H1 (cell line): ENCODE results near the gene HSPA1L. TPM values are rescaled to one million over a fixed set of nuclear protein-coding genes. Genes with fewer than 3 reads are reported as not detected.
"Not testable (repeated sequence)": the region's sequence is repeated elsewhere in the genome, so short reads cannot be mapped to it uniquely, and the experiment has no call there.

Experiments
- CTCF ChIA-PET: fragments of 300-600 bp; sonication (Branson Sonifier 250); formaldehyde crosslinking; loops from one replicate; lab custom pipeline; 2021; ENCODE audit not compliant: partially characterized antibody; lab: Charles Lee
- POLR2A ChIA-PET: fragments of 300-600 bp; sonication (Branson Sonifier 250); formaldehyde crosslinking; loops from one replicate; lab custom pipeline; 2021; ENCODE audit warnings: inconsistent platforms; ENCODE audit not compliant: partially characterized antibody; lab: Charles Lee
- DNase-seq, 2 experiments: peaks; one replicate each; pipeline versions ENCODE4 v3.0.0 to v3.0.0-alpha.2; 2010 to 2022; ENCODE audit warnings: low spot score in 2 of 2, low read depth in 1 of 2, mixed read lengths in 1 of 2
- FAIRE-seq: peaks from 2 replicates; lab custom pipeline; 2011; peaks lifted over from hg19 to GRCh38; lab: Jason Lieb, UNC
- H2AFZ ChIP-seq: 2 replicates; pipeline ENCODE4 v1.8.1; 2012; ENCODE audit warnings: low read length, inconsistent platforms
- H2AK5ac ChIP-seq: 2 replicates; pipeline ENCODE4 v1.6.1; 2013; ENCODE audit warnings: low read depth, low read length
- H2BK120ac ChIP-seq: replicated peaks from 2 replicates; pipeline ENCODE3; 2013; ENCODE audit warnings: low read depth, low read length, inconsistent platforms
- H2BK12ac ChIP-seq: 2 replicates; pipeline ENCODE4 v1.6.1; 2013; ENCODE audit warnings: low read depth, low read length
- H2BK15ac ChIP-seq: 2 replicates; pipeline ENCODE4 v1.6.1; 2013; ENCODE audit warnings: low read length
- H2BK20ac ChIP-seq: 2 replicates; pipeline ENCODE4 v1.6.1; 2013; ENCODE audit warnings: low read length
- H2BK5ac ChIP-seq: 2 replicates; pipeline ENCODE4 v1.6.1; 2013; ENCODE audit warnings: low read depth, low read length
- H3K14ac ChIP-seq: 2 replicates; pipeline ENCODE4 v1.6.1; 2013; ENCODE audit warnings: inconsistent platforms; ENCODE audit not compliant: insufficient read length
- H3K18ac ChIP-seq: 2 replicates; pipeline ENCODE4 v1.6.1; 2013; ENCODE audit warnings: low read length; ENCODE audit errors: extremely low read depth
- H3K23ac ChIP-seq: 2 replicates; pipeline ENCODE4 v1.6.1; 2013; ENCODE audit warnings: inconsistent platforms; ENCODE audit not compliant: insufficient read length
- H3K23me2 ChIP-seq: 2 replicates; pipeline ENCODE4 v1.6.1; 2013; ENCODE audit warnings: low read depth, low read length
- H3K27ac ChIP-seq: 2 replicates; pipeline ENCODE4 v1.6.1; 2011; ENCODE audit warnings: low read depth, low read length, inconsistent platforms
- H3K27me3 ChIP-seq, 4 experiments: replicated peaks in 1 of 4; 1 replicate in 1 of 4; 2 replicates in 3 of 4; pipeline versions ENCODE4 v1.6.1 to v1.8.1; 2011 to 2013; ENCODE audit warnings: low read length in 3 of 4, mild to moderate bottlenecking in 3 of 4, inconsistent platforms in 2 of 4, mixed read lengths in 2 of 4, moderate library complexity in 1 of 4; ENCODE audit not compliant: control insufficient read depth in 3 of 4, insufficient read depth in 3 of 4; ENCODE audit errors: extremely low read depth in 1 of 4
- H3K36me3 ChIP-seq, 4 experiments: 2 replicates each; pipeline versions ENCODE4 v1.6.1 to v1.8.1; 2011 to 2013; ENCODE audit warnings: mild to moderate bottlenecking in 4 of 4, low read length in 3 of 4, moderate library complexity in 2 of 4, control low read depth in 1 of 4, inconsistent platforms in 1 of 4; ENCODE audit not compliant: insufficient read depth in 4 of 4, control insufficient read depth in 2 of 4
- H3K4ac ChIP-seq: replicated peaks from 2 replicates; pipeline ENCODE3; 2013; ENCODE audit warnings: low read length, low read depth, mixed read lengths, inconsistent platforms; ENCODE audit not compliant: insufficient read length
- H3K4me1 ChIP-seq, 4 experiments: replicated peaks in 1 of 4; 1 replicate in 1 of 4; 2 replicates in 3 of 4; pipeline versions ENCODE4 v1.6.1 to v1.8.1; 2011 to 2013; ENCODE audit warnings: low read length in 3 of 4, inconsistent platforms in 2 of 4, mixed read lengths in 1 of 4; ENCODE audit not compliant: insufficient read depth in 4 of 4, control insufficient read depth in 3 of 4
- H3K4me2 ChIP-seq, 2 experiments: 2 replicates each; pipeline versions ENCODE4 v1.6.1 to v1.8.1; 2011 to 2013; ENCODE audit warnings: low read depth in 2 of 2, low read length in 2 of 2, control low read depth in 1 of 2, inconsistent platforms in 1 of 2, mild to moderate bottlenecking in 1 of 2; ENCODE audit not compliant: insufficient read depth in 1 of 2
- H3K4me3 ChIP-seq, 4 experiments: fragments of 200-600, 300-600 bp in 1 of 4; sonication (generic), shearing (Covaris generic), sonication (Bioruptor Twin) in 1 of 4; 2 replicates each; pipeline versions ENCODE4 v1.5.1 to v1.8.1; 2011 to 2016; ENCODE audit warnings: low read length in 4 of 4, low read depth in 3 of 4, control low read depth in 2 of 4, inconsistent platforms in 2 of 4, mild to moderate bottlenecking in 2 of 4, mixed read lengths in 1 of 4, moderate library complexity in 1 of 4; ENCODE audit not compliant: insufficient read depth in 2 of 4; ENCODE audit errors: extremely low read depth in 1 of 4
- H3K56ac ChIP-seq: replicated peaks from 2 replicates; pipeline ENCODE3; 2013; ENCODE audit warnings: low read depth, mild to moderate bottlenecking, mixed read lengths, low read length, inconsistent platforms; ENCODE audit not compliant: insufficient read length
- H3K79me1 ChIP-seq: 2 replicates; pipeline ENCODE4 v1.6.1; 2013; ENCODE audit warnings: low read depth, low read length, control low read depth
- H3K79me2 ChIP-seq, 2 experiments: 2 replicates each; pipeline versions ENCODE4 v1.6.1 to v1.8.1; 2012 to 2013; ENCODE audit warnings: low read length in 2 of 2, mild to moderate bottlenecking in 2 of 2, inconsistent platforms in 1 of 2; ENCODE audit not compliant: insufficient read depth in 2 of 2, control insufficient read depth in 1 of 2
- H3K9ac ChIP-seq, 4 experiments: replicated peaks in 1 of 4; 1 replicate in 1 of 4; 2 replicates in 3 of 4; pipeline versions ENCODE4 v1.6.1 to v1.8.1; 2011 to 2013; ENCODE audit warnings: low read depth in 3 of 4, low read length in 3 of 4, control low read depth in 2 of 4, mild to moderate bottlenecking in 2 of 4, moderate library complexity in 2 of 4, inconsistent platforms in 1 of 4; ENCODE audit errors: extremely low read depth in 1 of 4
- H3K9me3 ChIP-seq, 2 experiments: 2 replicates each; pipeline versions ENCODE4 v1.6.1 to v1.8.1; 2012 to 2013; ENCODE audit warnings: mild to moderate bottlenecking in 2 of 2, moderate library complexity in 2 of 2, control low read depth in 1 of 2, inconsistent platforms in 1 of 2, low read depth in 1 of 2, low read length in 1 of 2, mixed read lengths in 1 of 2; ENCODE audit not compliant: insufficient read depth in 2 of 2
- H4K20me1 ChIP-seq, 2 experiments: replicated peaks in 1 of 2; 2 replicates each; pipeline versions ENCODE3 to v1.8.1; 2011 to 2013; ENCODE audit warnings: inconsistent platforms in 2 of 2, low read length in 2 of 2, mild to moderate bottlenecking in 1 of 2; ENCODE audit not compliant: insufficient read depth in 2 of 2, control insufficient read depth in 1 of 2
- H4K5ac ChIP-seq: 2 replicates; pipeline ENCODE4 v1.6.1; 2013; ENCODE audit warnings: low read length, low read depth, mixed read lengths, inconsistent platforms; ENCODE audit not compliant: insufficient read length
- H4K8ac ChIP-seq: 2 replicates; pipeline ENCODE4 v1.8.0; 2013; ENCODE audit warnings: mild to moderate bottlenecking, moderate library complexity, low read length, inconsistent platforms; ENCODE audit not compliant: insufficient read depth; ENCODE audit errors: extremely low read depth
- H4K91ac ChIP-seq: replicated peaks from 2 replicates; pipeline ENCODE3; 2013; ENCODE audit warnings: low read length, mixed read lengths, inconsistent platforms; ENCODE audit not compliant: insufficient read length
- WGBS, 2 experiments: shearing (Covaris generic) in 1 of 2; methylation state at CpG; one replicate each; pipeline versions ENCODE4 v1.1.6 to v1.1.7; 2013 to 2015; ENCODE audit warnings: low lambda C conversion rate in 2 of 2, mixed read lengths in 2 of 2, inconsistent platforms in 1 of 2, low coverage in 1 of 2, missing lambda C conversion rate in 1 of 2; ENCODE audit not compliant: insufficient replicate concordance in 2 of 2, insufficient coverage in 1 of 2, insufficient read length in 1 of 2; ENCODE audit errors: extremely low coverage in 1 of 2, missing lambda C conversion rate in 1 of 2; 5-methylcytosine and 5-hydroxymethylcytosine counted together
- polyA plus RNA-seq, 7 experiments: library from polyadenylated mRNA; depleted of rRNA in 3 of 7; stranded (reverse) in 5 of 7; unstranded in 2 of 7; fragments of >200 nt in 5 of 7; fragments of 200-250 nt in 2 of 7; gene quantifications; 1 replicate in 5 of 7; 2 replicates in 1 of 7; 4 replicates in 1 of 7; pipeline versions ENCODE4 v1.2.1 to v1.2.3, GENCODE V29; 2011 to 2013; ENCODE audit warnings: missing spikeins in 2 of 7, mixed read lengths in 2 of 7
- total RNA-seq: library from RNA; stranded (reverse); fragmentation: NEBNext Ultra II Directional; extraction: Animal tissue kit (Norgen Biotek cat#: 25700); gene quantifications from 2 replicates; pipeline ENCODE4 v1.2.1, GENCODE V29; 2021

The HSPA1L gene
- total and polyA plus RNA-seq, 2 of the 8 experiments (the other 6 are each of a cell fraction or from before 2014, with no cell fraction given) = 1.00 to 1.9 TPM

DNA sequence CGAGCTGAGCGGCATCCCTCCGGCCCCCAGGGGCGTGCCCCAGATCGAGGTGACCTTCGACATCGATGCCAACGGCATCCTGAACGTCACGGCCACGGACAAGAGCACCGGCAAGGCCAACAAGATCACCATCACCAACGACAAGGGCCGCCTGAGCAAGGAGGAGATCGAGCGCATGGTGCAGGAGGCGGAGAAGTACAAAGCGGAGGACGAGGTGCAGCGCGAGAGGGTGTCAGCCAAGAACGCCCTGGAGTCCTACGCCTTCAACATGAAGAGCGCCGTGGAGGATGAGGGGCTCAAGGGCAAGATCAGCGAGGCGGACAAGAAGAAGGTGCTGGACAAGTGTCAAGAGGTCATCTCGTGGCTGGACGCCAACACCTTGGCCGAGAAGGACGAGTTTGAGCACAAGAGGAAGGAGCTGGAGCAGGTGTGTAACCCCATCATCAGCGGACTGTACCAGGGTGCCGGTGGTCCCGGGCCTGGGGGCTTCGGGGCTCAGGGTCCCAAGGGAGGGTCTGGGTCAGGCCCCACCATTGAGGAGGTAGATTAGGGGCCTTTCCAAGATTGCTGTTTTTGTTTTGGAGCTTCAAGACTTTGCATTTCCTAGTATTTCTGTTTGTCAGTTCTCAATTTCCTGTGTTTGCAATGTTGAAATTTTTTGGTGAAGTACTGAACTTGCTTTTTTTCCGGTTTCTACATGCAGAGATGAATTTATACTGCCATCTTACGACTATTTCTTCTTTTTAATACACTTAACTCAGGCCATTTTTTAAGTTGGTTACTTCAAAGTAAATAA is 2.2 kb upstream of the HSPA1L start:
- H3K18ac ChIP-seq, H2BK15ac ChIP-seq, H3K9ac ChIP-seq, H2BK20ac ChIP-seq, H3K79me1 ChIP-seq, H2BK5ac ChIP-seq, H2AK5ac ChIP-seq, H3K14ac ChIP-seq, H3K36me3 ChIP-seq, H3K4me1 ChIP-seq, FAIRE-seq, CTCF ChIA-PET, H3K79me2 ChIP-seq, H4K8ac ChIP-seq, H4K91ac ChIP-seq, H4K20me1 ChIP-seq, H4K5ac ChIP-seq, H3K27me3 ChIP-seq, H3K4ac ChIP-seq, H3K27ac ChIP-seq, H2BK12ac ChIP-seq, H3K23ac ChIP-seq, H2BK120ac ChIP-seq, DNase-seq, H3K56ac ChIP-seq, H3K9me3 ChIP-seq, H2AFZ ChIP-seq: not testable (repeated sequence)
- Histone ChIP-seq H3K23me2 (peaks cover 11% of the 10 kb centered on the region), H3K4me3 (peak overlapping the region in 2 of 4 experiments; percentile 18 to 46; a peak in 4 of 8 replicates), H3K4me2 (peak overlapping the region; percentile 51 to 55)
- WGBS, 2 experiments = 80% methylated on average over 12 of the region's 37 CpGs; no CpG with 5 or more reads in 1 of the 2 experiments
- POLR2A ChIA-PET = interaction anchor here (0.6 to 10.9 kb wide), 6 partner anchors 9 to 103 kb away, joined by 3 to 136 read pairs (median 4); no protein-coding TSS in a partner anchor
